ENCODE results near the gene GARRE1.

- TF ChIP-seq, protein P1, sequence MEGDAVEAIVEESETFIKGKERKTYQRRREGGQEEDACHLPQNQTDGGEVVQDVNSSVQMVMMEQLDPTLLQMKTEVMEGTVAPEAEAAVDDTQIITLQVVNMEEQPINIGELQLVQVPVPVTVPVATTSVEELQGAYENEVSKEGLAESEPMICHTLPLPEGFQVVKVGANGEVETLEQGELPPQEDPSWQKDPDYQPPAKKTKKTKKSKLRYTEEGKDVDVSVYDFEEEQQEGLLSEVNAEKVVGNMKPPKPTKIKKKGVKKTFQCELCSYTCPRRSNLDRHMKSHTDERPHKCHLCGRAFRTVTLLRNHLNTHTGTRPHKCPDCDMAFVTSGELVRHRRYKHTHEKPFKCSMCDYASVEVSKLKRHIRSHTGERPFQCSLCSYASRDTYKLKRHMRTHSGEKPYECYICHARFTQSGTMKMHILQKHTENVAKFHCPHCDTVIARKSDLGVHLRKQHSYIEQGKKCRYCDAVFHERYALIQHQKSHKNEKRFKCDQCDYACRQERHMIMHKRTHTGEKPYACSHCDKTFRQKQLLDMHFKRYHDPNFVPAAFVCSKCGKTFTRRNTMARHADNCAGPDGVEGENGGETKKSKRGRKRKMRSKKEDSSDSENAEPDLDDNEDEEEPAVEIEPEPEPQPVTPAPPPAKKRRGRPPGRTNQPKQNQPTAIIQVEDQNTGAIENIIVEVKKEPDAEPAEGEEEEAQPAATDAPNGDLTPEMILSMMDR (IDR thresholded peaks at IDR 0.05), result no peak
- TF ChIP-seq POLR2AphosphoS5 (IDR thresholded peaks at IDR 0.05; ENCODE audit: insufficient read depth in 1 of 2, low read depth in 1 of 2) (no peak), POLR2A (IDR thresholded peaks at IDR 0.05) (no peak)
Measured at GRCh38 chr19:34273121-34273520, 18.8 kb downstream of the GARRE1 start.

Measured in vagina (tissue), 2 donors.